T1000 (cell line): Measurements from ENCODE around the gene TCF4.

Experiments
- DNase-seq: peaks from one replicate; lab custom pipeline; 2025; ENCODE audit warnings: mixed read lengths; lab: John Stamatoyannopoulos, UW

TCF4 gene

DNA sequence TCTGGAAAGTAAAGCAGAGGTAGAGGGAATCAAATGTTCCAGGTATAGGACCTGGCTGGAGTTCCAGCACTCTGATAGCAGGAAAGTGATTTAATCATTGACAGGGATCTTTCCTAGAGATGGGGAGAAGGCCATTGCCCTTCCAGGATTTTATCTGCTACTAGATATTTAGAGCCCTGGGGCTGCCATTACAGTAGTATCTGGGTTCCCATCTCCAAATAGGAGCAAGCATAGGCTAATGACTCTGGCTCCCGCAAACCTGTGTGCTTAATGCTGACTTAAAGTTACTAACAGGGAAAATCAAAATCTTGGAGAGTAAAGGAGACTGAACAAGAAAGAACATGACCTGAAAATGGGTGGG is 331.1 kb downstream of the TCF4 start:
- DNase-seq = no peak

DNA sequence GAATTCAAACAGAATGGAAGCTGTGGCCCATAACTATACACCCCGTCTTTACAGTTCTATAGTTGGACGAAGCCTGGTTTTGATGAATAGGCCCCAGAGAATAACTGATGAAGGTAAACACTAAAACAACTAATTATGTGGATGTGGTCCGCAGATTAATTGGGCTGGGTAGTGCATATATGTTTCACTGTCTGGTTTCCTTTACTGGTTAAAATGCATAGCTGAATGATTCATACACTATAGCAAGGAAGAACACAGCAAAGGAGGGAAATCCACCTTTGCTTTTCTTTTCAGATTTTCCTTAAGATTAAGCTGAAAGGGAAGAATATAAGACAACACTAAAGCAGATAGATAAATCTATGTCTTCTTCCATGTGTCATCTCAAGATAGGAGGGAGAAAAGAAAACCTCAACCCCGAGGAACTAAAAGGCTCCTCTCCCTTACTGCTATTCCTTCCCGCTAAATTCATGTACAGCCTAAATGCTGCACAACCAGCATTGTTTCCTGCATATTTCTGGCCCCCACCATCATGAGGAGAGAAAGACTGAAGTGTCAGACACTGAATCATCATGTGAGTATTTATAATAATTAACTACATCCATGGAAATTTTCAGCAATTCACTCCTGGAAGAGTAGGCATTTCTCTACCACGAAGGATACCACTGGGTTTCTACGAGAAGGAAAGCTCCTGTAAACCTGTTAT is 331.6 kb downstream of the TCF4 start:
- no peak for DNase-seq

DNA sequence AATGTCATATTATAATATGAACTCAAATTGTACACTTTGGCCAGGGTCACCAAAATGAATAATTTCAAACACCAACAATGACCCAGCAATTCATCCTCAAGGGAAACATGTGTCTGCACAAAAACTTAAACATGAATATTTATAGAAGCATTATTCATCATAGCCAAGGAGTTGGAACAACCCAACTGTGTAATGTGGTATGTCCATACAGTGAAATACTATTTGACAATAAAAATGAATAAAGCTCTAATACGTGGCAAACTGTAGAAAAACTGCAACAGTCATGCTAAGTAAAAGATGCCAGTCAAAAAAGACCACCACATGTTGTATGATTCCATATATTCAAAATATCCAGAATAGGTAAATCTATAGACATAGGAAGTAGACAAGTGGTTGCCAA is 334.2 kb downstream of the TCF4 start:
- DNase-seq = no peak

DNA sequence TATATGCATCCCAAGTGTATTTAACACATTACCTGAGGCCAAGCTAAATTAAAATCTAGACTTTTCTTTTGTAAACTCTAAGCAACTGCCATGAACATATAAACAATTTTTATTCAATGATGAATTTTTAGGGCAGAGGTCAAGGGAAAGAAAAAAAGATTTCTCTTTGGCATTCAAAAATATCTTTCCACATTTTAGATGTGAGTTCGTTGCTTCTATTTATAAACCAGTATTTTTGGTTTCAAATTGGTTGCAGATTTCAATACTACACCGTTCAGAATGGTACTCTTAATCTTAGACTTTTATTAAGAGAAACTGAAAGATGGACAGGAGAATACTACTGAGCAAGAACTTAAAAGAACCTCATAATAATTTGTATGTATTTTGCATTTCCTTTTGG is 335.1 kb downstream of the TCF4 start:
- no peak for DNase-seq

DNA sequence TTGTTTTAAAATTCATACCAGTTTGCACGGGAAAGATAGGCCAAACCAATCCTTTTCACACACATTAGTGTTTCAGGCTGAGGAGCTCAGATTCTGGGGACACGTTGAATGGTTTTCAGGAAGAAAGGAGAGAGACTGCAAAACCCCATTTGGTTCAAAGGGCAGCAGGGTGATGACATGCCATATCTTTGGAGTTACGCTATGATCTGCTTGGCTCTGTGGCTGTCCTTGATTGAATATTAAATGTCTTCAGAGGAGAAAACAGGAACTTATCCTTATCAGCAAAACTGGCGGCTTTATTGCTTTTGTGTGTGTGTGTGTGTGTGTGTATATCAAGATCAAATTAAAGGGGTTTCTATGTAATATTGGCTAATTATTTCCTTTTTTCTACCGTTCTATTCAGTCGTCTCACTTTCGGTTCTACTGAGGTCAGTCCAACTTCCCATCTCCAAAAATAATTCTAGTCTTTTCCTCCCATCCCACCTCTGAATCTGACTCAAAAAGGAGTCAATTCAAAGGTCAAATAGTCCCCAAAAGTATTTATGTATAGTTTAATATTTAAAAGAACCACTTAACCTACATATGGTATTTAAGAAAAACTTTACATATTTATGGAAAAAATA is 335.8 kb downstream of the TCF4 start:
- DNase-seq = no peak

DNA sequence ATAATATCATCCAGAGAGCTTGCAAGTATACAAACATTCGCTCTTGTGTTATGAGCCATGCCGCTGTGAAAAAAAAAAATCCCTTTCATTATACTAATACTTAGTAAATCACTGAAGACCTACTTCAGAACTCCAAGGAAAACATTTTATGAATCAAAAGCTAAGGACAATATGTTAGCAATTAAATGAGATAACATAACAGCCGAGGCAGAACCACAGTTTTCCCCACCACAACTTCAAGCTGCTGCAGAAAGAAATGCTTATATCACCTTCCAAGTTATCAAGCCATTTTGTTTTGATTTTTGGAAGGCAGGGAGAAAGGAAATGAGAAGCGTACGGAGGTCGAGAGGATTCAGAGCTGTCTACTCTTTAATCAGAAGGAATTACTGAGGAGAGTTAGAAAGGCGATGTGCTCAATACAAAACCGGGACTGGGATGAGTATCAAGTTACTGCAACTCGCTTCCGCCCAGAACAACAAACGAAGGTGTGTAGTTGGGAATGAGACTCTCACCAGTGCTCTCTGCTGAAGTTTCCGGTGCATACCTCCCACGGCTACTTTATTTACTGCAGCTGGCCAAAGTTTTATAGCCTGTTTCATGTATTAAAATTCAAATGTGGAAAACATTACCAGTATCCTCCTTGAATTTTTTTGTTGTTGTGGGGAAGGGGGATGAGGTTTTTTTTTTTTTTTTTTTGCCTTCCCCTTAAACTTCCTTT is 336.6 kb downstream of the TCF4 start:
- DNase-seq = no peak

DNA sequence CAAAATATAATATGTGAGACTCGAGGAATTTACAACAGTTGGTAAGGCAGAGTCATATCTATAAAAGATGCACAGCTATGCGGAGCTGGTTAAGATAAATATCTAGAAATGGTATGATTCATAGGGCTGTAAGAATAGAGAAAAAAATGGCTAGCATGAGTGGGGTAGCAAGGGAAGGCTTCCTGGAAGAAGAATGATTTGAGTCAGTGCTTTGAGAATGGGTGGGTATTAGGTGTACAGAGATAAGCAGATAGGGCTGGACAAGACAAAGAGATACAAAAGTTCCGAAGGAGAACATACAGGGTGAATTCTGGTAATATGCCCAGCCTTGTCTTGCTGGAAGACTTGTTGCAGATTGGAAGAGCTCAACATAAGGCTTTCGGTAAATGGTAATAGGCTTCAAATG is 337.2 kb downstream of the TCF4 start:
- no peak for DNase-seq

DNA sequence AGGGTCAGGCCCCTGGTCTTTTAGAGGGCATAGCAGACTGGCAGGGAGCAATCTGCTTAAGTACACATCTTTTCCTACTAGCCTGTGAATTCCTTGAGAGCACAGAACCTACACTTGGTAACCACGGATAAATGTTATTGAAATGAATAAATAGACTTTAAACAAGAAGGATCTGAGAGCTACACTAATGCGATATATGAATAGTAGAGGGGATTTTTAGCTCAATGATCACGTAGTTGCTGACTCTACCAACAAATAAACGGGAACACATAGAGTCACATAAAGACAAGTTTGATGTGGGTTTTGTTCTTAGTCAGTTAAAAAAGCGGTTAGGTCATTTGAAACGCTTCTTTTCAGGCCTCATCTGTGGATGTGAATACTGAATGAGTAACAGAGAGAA is 338.4 kb downstream of the TCF4 start:
- no peak for DNase-seq

DNA sequence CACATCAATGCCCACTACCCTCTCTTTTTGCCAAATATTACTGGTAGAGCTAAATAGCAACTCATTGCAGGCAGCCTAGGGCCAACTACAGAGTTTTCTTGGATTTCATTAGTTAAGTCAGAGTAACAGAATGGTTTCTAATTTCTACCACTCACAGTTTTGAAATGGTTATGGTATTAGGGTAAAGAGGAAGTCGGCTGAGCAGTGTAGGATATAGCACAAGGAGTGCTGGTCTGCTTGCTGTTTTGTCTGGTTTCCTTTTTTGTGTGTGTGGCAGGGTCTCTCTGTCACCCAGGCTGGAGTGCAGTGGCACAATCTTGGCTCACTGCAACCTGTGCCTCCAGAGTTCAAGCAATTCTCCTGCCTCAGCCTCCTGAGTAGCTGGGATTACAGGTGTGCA is 339.5 kb downstream of the TCF4 start:
- DNase-seq = no peak

DNA sequence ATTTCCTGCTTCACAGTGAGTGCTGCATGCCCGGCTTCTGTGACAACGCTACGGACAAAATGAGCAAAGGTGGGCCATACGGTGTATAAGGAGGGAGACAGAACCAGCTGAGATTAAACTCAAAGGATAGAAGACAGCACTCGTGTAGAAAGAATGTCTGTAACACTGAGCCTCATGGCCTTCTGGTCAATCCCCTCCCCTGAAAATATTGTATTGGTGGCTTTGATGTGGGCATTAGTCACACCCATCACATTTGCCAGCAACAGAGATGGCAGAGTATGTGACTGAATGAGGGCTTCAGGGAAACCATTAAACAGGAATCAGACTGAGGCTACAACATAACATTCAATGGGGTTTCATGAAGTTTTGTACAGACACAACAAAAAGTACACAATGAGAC is 341.0 kb downstream of the TCF4 start:
- DNase-seq = no peak

DNA sequence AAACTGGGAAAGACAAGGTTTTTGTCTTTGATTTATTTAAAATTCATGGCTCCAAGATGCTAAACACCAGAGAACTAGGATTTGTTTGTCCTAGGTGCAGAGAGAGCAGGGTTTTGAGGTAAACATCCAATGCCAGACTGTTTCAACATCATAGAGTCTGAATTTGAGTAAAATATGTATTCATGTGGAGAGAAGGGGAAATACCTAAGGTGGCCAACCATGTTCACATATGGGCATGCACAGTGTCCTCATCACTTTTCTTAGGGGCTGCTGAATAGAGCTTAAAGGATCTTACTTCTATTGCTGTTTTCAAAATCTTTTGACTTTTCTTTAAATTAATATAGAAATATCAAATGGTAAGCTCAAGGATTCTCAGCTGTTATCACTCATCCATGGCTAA is 341.7 kb downstream of the TCF4 start:
- DNase-seq = no peak

DNA sequence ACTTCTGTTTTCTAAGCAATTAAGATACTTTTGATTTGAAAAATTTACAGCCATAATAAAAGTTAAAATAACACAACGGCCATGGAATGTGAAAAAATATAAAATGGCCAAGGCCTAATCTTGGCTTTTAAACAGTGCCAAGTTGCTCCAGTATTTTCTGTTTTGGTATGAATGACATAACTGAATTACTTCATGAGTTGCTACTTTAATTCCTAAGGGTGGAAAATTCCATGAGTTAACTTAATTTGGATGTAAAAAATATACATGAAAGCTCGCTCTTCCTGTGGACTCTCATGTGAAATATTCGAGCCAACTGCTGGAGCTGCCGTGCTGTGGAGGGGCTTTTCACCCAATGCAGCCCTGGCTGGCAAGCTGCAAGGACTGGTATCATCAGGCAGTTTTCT is 342.8 kb downstream of the TCF4 start:
- DNase-seq = no peak

DNA sequence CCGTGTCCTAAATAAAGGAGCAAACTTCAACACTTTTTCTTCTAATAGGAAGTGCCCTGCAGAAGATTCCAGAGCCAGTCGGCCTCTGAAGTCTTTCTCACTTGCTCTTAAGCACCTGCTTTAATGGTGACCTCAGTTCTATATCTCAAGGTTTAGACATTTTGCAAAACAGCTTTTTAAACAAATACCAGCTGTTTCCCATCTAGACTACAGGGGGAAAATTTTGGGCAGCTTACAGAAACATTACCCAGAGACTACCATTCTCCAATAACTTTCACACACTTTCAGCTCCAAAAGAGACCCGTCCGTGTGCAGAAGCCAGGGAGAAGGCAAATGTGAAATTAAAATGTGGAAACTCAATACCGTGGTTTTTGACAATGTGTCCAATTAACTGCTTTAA is 343.4 kb downstream of the TCF4 start:
- DNase-seq = no peak

DNA sequence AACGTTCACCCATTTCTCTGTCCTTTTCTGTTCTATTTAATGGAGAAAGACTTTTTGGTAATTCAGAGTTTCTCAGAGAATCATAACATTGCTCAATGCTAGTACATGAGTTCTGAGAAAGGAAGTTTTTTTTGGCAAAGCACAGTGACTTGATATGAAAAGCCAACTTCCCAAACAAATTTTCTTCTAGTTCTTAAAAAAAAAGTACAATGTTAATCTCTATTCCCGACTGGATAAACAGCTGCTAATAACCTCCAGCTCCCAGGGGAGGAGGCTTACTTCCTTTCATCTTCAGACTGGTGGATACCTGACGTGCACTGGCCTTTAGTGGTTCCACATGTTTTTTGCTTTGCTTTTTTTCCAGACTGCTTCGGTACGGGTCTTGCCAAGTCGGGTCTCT is 344.1 kb downstream of the TCF4 start:
- no peak for DNase-seq

DNA sequence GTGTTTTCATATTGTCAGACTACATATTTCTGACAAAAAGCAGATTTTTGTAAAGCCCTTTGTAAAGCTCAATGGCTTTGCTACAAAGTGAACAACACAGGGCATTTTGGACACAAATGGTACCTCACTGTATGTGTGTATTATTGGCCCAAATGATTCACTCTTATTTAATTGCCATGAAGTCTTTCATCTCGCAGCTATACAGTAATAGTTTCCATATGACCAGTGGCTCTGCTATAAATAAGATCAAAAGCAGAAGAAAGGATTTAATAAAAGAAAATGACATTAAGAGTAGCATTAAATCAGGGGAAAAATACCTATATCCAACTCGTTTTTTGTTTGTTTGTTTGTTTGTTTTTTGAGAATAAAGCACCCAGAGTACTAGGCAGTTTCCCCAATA is 344.7 kb downstream of the TCF4 start:
- no peak for DNase-seq

DNA sequence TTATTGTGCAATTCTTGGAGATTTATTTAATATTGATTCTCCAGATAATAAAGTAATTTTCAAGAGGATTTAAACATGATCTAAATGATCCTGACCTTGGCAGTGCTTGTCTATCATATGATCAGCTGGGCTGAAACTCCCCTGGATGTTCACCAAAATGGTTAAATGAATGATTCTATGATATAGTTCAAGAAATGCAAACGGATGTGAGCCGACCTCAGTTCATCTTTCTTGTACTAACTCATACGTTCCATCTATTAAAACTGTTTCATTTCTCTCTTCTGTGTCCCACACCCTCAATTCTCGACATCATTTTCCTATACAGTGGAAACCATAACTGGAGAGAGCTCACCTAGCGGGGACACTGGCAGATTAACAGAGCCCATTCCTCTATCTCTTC is 347.0 kb downstream of the TCF4 start:
- DNase-seq = no peak

DNA sequence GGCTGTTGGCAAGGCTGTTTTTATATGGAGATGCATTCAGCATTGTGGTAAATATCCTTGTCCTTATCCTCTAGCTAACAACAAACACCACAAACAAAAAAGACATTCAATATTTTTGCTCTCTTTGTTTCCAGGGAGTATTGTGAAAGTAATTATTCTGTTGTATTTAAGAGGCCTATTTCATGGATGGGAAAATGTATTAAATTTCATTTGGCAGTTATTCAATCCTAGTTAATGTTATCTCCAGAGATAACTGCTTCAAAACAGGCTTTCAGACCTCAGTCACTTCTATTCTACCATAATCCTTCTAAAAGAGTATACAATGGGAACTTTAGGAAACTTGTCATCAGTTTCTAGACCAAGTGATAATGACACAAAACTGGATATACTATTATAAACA is 348.3 kb downstream of the TCF4 start:
- no peak for DNase-seq

DNA sequence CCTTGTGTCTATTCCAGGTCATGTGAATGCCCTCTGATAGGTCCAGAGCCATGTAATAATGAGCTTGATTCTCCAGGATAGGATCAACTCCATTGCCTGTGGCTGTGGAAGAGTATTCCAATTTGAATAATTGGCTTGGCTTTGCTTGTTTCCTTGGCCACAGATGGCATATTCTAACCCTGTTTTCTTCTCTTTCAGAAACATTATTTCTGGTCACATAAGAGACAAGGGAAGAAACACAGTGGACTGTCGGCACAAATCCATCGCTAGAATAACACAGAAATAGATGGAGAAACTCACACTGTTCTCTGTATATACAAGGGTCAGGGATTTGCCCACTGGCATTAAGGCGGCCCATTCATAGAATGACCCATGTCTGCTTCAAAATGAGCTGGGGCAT is 350.3 kb downstream of the TCF4 start:
- DNase-seq = no peak

DNA sequence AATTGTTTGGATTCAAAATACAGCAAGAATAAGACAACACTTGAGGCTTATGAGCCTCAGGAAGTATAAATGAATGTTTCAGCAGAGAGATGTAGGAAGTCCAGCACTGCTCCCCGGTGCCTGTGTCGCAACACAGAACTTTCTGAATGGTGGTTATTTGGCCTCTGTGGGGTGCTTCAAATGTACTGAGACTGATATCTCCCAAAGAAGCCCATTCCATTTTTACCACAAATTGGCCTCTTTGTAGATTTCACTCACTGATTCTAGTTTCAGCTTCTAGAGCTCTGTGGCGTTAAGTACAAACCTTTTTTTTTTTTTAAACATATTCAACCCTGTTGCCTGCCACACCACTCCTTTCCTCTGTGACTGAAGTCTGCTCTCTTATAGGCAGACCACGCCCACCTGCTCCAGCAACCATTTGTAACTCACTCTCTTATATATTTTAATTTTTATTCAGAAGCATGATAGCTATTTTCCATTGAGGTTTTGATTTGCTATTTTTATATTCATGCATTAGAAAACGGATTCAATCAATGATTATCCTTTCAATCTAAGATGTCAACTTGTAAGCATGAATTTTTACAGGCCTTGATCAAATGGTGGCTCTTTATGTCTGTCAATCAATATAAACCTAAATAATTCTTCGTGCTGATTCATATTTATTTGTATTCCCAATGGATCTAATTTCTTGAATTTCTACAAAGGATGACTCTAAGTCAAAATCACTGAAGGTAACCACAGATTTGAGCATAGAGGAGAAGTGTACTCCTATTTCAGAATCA is 351.7 kb downstream of the TCF4 start:
- no peak for DNase-seq

DNA sequence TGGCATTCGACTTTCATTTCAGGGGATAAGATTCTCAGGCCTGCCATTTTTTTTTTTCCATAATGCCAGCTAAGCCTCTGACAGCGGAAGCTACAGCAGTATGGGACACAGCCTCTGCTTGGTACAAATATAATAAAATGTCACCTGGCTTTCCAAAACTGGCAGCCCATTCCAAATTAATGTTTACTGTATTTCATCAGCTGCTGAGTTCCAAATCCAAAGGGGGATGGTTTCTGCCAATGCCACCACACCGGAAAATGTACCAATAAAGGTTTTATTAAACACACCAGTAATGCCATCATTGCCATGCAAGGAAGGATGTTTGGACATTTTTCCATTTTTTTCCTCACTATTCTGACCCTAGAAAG is 352.9 kb downstream of the TCF4 start:
- no peak for DNase-seq

DNA sequence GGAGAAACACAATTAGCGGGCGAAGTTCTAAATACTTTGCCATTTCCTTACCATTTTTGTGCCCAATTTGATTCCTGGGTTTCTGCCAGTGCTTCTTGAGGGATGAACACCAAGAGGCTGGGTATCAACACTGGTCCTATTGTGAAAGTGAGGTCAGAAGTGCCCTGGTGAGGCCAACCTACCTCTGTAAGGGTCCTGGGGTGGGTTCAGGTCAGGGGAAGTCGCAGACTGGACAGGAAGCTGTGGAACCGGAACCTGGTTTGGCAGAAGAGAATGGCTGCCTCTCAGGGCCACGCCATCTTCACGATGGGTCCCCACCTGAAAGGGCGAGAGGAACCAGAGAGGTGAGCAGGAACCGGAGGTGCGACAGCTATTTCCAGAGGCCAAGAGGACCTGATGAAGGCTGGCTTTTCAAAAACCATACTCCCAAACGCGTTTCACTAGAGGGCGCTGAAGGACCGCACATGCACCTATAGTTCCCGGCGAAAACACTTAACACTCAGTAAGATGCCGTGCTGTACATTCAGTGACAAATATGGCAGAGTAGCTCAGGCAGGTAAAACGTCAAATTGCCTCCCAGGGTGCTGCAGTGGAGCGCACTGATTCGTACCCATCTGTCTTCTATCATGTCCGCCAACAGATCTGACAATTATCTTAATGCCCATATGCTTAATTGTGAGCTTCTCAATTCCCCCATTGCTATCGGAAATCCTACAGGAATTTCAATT is 353.5 kb downstream of the TCF4 start:
- no peak for DNase-seq

DNA sequence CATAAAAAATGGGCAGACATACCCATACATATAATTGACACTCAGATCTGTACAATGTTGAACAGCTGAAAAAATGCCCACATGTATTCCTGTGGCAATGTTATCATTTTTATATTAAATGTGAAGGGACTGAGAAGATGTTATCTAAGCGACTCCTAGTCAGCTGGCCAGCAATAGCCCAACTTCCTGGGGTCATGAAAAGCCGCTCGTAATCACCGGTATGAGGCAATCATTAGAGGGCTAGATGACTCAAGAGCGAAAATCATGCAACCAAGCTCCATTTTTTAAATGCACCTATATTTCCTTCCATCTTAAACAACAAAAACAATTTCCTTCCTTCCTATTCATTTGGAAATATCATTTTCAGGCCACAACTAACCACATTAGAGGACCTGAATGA is 354.1 kb downstream of the TCF4 start:
- no peak for DNase-seq
